HEK293T (cell line): ENCODE measurements around the gene NLRP9.

Experiments
- FOXK2 ChIP-seq: fragments of 450-650 bp; IDR thresholded peaks from 2 replicates; pipeline ENCODE4 v1.6.1; 2016; ENCODE audit warnings: mild to moderate bottlenecking
- NFRKB ChIP-seq: fragments of 450-650 bp; IDR thresholded peaks from 2 replicates; pipeline ENCODE4 v1.6.1; 2016; ENCODE audit warnings: mild to moderate bottlenecking, moderate library complexity
- SP1 ChIP-seq: fragments of 450-650 bp; IDR thresholded peaks from 2 replicates; pipeline ENCODE4 v1.6.1; 2017
- SUZ12 ChIP-seq: fragments of 450-650 bp; IDR thresholded peaks from 2 replicates; pipeline ENCODE4 v1.6.1; 2016; ENCODE audit warnings: mild to moderate bottlenecking

DNA sequence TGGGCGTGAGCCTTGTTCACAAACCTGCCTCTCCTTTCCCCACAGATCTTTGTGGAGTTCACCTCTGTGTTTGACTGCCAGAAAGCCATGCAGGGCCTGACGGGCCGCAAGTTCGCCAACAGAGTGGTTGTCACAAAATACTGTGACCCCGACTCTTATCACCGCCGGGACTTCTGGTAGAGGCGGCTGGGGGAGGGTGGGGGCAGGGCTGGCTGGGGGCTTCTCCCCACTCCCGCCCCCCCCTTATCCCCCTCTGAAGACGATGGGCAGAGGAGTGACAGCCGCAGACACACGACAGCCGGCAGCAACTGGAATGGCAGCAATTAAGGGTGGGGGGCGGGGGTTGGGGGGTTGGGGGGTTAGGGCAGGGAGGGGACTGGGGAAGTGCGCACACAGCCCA, 64.3 kb downstream of the NLRP9 start:
- TF ChIP-seq NFRKB (no peak), SUZ12 (no peak), SP1 (no peak), FOXK2 (no peak)
